GM23248 (cell line): ENCODE data around the gene CPLX3.

ENCODE experiments used
- EZH2 ChIP-seq: fragments of 200-600 bp; sonication (generic); IDR thresholded peaks from 2 replicates; pipeline ENCODE4 v1.6.1; 2018; ENCODE audit warnings: antibody characterized with exemption, mild to moderate bottlenecking; ENCODE audit not compliant: insufficient read depth, poor library complexity, severe bottlenecking
- EZH2phosphoT487 ChIP-seq: fragments of 200-600 bp; sonication (generic); IDR thresholded peaks from 2 replicates; pipeline ENCODE4 v1.6.1; 2018; ENCODE audit warnings: antibody characterized with exemption, moderate library complexity, mild to moderate bottlenecking, low read depth; ENCODE audit not compliant: insufficient read depth

GRCh38 chr15:74809956-74810355 lies 16.5 kb upstream of the CPLX3 start:
- TF ChIP-seq EZH2 (no peak), EZH2phosphoT487 (no peak)
